ENCODE data around the gene CYP2W1. TPM values are rescaled to one million over a fixed set of nuclear protein-coding genes. Genes with fewer than 3 reads are reported as not detected.

CYP2W1 gene
- total RNA-seq, 2 experiments from 2014 or later, result not detected

DNA sequence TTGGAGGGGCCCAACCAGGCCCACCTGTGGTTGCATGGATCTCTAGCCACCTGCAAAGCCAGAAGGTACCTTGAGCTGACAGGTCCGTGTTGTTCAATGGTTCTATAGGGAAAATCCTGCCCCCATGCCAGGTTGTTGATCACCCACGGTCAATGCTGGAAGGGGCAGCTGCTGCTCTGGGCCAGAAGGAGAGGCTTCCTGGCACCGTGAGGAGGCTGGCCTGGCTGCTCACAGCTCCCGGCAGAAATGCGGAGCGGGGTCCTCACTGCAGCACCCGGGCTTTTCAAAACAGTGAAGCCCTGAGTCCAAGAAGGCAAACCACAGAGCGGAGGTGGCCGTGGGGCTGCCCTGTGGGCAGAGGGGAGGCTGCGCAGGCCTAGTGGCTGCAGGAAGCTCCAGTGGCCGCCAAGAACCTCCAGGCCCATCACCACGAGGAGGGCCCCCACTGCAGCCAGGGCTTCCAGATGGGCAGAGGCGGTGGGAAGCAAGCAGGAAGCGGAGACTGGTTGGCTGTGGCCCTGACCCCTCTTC, 36.3 kb downstream of the CYP2W1 start:
- Mint-ChIP-seq H3K36me3 (ENCODE audit: low read depth) (peaks cover 22% of the 10 kb centered on the region), H3K4me3 (no peak overlapping the region), H3K4me1 (ENCODE audit: low read depth) (peaks cover 4% of the 10 kb centered on the region), H3K27ac (no peak overlapping the region), H3K9me3 (ENCODE audit: insufficient read depth) (peaks cover 4% of the 10 kb centered on the region), H3K27me3 (ENCODE audit: low read depth) (no peaks in the 10 kb centered on the region)
- DNase-seq (no peak), ATAC-seq (no peak)
- ChIA-PET POLR2A (interaction anchor here (1.3 kb wide), 1 partner anchor 26 kb away, joined by 3 read pairs; no protein-coding TSS in a partner anchor), CTCF (interaction anchor here (4.3 kb wide), 1 partner anchor 46 kb away, joined by 14 read pairs; no protein-coding TSS in a partner anchor)

DNA sequence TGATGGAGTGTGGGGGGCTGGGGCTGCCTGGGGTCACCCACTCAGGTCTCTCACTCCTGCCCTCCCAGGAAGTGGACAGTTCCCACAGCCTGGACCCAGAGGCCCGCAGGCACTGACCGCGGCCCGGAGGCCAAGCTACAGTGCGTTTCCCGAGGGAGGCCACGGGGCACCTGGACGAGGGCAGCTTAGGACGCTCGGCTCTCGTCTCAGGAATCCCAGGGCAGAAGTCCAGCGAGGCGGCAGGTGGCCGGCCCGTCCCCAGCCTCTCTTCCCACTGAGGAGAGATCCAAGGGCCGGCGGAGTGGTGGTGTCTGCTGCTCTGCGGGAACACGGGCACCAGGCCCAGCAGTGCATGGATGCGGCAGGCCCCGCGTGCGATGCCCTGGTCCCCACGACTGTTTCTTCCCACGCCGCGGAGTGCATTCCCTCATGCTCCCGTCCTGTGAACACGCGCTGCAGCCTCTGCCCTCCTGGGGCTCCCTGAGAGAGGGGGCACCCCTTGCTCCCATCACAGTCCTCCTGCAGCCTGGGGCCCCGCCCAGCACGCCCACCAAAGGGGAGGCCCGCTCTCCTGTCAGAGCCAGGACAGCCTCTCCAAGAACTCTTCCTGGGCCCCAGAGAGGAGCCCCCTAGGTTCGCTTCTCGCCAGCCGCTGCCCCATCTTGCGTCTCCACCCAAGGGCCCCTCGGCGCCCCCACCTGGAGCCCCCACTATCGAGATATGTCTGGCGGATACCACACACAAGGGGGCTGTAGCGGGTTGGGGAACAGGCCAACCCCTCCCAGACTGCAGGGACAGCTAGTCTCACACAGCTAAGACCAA, 37.0 kb downstream of the CYP2W1 start:
- peaks cover 4% of the 10 kb centered on the region for H3K9me3 Mint-ChIP-seq (ENCODE audit: insufficient read depth)
- CTCF ChIA-PET, result interaction anchor here (0.8 to 4.3 kb wide), 2 partner anchors 14 to 46 kb away, joined by 3 to 14 read pairs; no protein-coding TSS in a partner anchor
- POLR2A ChIA-PET, result no interaction called here
- DNase-seq (no peak), ATAC-seq (no peak)
- peaks cover 4% of the 10 kb centered on the region for H3K4me1 Mint-ChIP-seq (ENCODE audit: low read depth)
- H3K27me3 Mint-ChIP-seq (ENCODE audit: low read depth), result no peaks in the 10 kb centered on the region
- H3K27ac Mint-ChIP-seq, result no peak overlapping the region
- peaks cover 22% of the 10 kb centered on the region for H3K36me3 Mint-ChIP-seq (ENCODE audit: low read depth)
- no peak overlapping the region for H3K4me3 Mint-ChIP-seq

DNA sequence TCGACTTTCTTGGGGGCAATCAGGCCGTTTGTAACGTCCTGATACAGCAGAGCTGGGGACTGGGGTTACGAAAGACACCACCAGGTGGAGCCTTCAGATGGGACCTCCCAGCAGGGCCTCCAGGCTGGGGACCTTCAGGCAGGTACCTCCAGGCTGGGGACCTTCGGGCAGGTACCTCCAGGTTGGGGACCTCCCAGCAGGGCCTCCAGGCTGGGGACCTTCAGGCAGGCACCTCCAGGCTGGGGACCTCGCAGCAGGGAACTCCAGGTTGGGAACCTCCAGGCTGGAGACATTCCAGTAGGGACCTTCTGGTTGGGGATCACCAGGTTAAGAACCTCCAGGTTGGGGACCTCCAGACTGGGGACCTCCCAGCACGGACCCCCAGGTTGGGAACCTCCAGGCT, 37.9 kb downstream of the CYP2W1 start:
- DNase-seq (no peak), ATAC-seq (no peak)
- Mint-ChIP-seq H3K27me3 (ENCODE audit: low read depth) (no peaks in the 10 kb centered on the region), H3K9me3 (ENCODE audit: insufficient read depth) (peaks cover 4% of the 10 kb centered on the region), H3K4me1 (ENCODE audit: low read depth) (peaks cover 4% of the 10 kb centered on the region), H3K36me3 (ENCODE audit: low read depth) (peaks cover 21% of the 10 kb centered on the region), H3K27ac (no peak overlapping the region), H3K4me3 (no peak overlapping the region)
- POLR2A ChIA-PET, result no interaction called here
- CTCF ChIA-PET, result interaction anchor here (0.8 to 4.3 kb wide), 2 partner anchors 13 to 45 kb away, joined by 3 to 14 read pairs; no protein-coding TSS in a partner anchor

DNA sequence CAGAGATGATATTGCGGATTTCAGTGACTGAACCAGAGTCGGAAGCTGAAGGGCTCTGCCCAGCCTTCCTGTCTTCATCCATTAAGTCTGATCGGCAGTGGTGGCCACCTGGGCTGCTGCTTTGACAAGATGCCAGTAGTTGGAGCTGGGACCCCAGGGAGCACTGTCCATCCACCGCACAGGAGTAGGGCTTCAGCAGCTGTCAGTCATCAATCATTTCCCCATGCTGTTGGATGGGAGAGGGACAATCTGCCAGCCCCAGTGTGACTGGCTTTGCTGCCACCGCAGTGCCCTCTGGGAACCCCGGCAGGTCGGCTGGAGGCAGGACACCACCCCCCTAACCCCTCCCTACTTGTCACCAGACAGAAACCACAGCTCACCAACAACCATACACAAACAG, 38.4 kb downstream of the CYP2W1 start:
- ChIA-PET CTCF (interaction anchor here (4.3 kb wide), 1 partner anchor 44 kb away, joined by 14 read pairs; no protein-coding TSS in a partner anchor), POLR2A (no interaction called here)
- Mint-ChIP-seq H3K9me3 (ENCODE audit: insufficient read depth) (peaks cover 4% of the 10 kb centered on the region), H3K4me1 (ENCODE audit: low read depth) (peaks cover 4% of the 10 kb centered on the region), H3K27ac (no peak overlapping the region), H3K4me3 (no peak overlapping the region), H3K27me3 (ENCODE audit: low read depth) (no peaks in the 10 kb centered on the region), H3K36me3 (ENCODE audit: low read depth) (peaks cover 20% of the 10 kb centered on the region)
- ATAC-seq, result no peak
- DNase-seq, result no peak

DNA sequence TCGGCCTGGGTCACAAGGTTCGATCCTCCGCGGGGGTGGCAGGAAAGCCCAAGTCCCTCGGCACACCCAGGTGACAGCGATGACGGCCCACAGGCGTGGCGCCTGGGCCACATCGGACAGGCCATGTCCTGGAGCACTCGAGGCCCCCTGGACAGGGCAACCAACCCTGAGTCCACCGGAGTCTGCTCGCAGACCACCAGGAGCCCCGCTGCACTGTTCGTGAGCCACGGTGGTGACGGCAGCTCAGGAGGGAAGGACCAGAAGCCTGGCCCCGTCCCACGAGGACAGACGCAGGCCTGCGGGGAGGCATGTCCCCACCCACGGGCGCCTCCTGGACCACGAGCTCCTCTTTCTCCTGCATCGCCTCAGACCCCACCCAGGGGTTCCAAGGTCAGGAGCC, 39.0 kb downstream of the CYP2W1 start:
- ChIA-PET CTCF (interaction anchor here (4.3 kb wide), 1 partner anchor 44 kb away, joined by 14 read pairs; no protein-coding TSS in a partner anchor), POLR2A (no interaction called here)
- H3K27me3 Mint-ChIP-seq (ENCODE audit: low read depth), result no peaks in the 10 kb centered on the region
- H3K27ac Mint-ChIP-seq, result no peak overlapping the region
- ATAC-seq, result no peak
- H3K4me1 Mint-ChIP-seq (ENCODE audit: low read depth), result peaks cover 8% of the 10 kb centered on the region
- H3K4me3 Mint-ChIP-seq, result no peak overlapping the region
- peaks cover 4% of the 10 kb centered on the region for H3K9me3 Mint-ChIP-seq (ENCODE audit: insufficient read depth)
- peaks cover 22% of the 10 kb centered on the region for H3K36me3 Mint-ChIP-seq (ENCODE audit: low read depth)
- DNase-seq, result no peak

DNA sequence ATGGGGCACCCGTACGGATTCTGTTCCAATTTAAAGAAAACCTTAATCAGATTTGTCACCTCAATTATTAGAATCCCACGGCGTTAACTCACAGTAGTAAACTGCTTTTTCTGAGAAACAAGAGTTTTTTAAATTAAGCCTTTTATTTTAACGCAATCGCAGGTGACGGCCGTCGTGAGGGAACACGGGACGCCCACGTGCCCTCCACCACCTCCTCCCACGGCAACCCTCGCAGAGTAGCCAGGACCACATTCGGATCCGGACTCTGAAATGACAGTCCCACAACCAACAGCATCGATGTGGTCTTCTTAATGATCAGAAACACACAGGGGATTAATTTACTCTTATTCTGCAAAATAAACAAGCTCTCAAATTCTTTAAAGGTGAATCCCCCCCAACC, 39.4 kb downstream of the CYP2W1 start:
- ATAC-seq (no peak), DNase-seq (no peak)
- peaks cover 23% of the 10 kb centered on the region for H3K36me3 Mint-ChIP-seq (ENCODE audit: low read depth)
- H3K4me1 Mint-ChIP-seq (ENCODE audit: low read depth), result peaks cover 9% of the 10 kb centered on the region
- no peaks in the 10 kb centered on the region for H3K27me3 Mint-ChIP-seq (ENCODE audit: low read depth)
- ChIA-PET POLR2A (no interaction called here), CTCF (no interaction called here)
- H3K9me3 Mint-ChIP-seq (ENCODE audit: insufficient read depth), result peaks cover 4% of the 10 kb centered on the region
- H3K4me3 Mint-ChIP-seq, result no peak overlapping the region
- no peak overlapping the region for H3K27ac Mint-ChIP-seq

DNA sequence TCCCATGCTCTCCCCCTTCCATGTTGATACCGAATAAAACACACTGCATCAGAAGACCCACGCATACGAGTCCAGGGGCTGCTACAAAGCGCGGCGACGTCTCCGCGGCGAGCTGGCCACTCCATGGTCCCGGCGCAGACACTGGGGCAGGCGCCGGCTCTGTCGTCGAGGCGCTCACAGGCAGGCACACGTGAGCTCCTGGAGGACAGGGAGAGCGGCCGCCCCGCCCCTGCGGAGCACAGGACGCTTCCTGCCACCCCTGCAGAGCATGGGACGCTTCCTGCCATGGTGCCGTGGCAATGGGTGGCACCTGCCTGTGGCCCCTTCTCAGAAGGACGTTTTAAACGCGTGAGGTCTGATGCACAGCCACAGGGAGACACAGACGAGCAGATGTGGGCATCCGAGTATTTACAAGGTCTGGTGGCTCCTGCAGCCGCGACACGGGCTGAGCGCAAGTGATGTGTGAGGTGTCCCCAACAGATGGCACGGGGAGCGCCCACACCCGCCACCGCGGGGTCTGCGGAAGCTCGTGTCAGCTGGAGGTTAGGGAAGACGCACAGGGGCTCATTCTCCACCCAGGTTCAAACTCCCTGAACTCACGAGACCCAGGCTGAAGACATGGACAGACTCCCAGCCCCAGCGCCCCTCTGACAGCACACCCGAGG, 40.0 kb downstream of the CYP2W1 start:
- H3K27me3 Mint-ChIP-seq (ENCODE audit: low read depth), result no peaks in the 10 kb centered on the region
- peaks cover 4% of the 10 kb centered on the region for H3K9me3 Mint-ChIP-seq (ENCODE audit: insufficient read depth)
- H3K4me3 Mint-ChIP-seq, result no peak overlapping the region
- CTCF ChIA-PET, result no interaction called here
- H3K36me3 Mint-ChIP-seq (ENCODE audit: low read depth), result peaks cover 22% of the 10 kb centered on the region
- peaks cover 11% of the 10 kb centered on the region for H3K4me1 Mint-ChIP-seq (ENCODE audit: low read depth)
- ATAC-seq, result no peak
- H3K27ac Mint-ChIP-seq, result no peak overlapping the region
- POLR2A ChIA-PET, result no interaction called here
- DNase-seq, result no peak

DNA sequence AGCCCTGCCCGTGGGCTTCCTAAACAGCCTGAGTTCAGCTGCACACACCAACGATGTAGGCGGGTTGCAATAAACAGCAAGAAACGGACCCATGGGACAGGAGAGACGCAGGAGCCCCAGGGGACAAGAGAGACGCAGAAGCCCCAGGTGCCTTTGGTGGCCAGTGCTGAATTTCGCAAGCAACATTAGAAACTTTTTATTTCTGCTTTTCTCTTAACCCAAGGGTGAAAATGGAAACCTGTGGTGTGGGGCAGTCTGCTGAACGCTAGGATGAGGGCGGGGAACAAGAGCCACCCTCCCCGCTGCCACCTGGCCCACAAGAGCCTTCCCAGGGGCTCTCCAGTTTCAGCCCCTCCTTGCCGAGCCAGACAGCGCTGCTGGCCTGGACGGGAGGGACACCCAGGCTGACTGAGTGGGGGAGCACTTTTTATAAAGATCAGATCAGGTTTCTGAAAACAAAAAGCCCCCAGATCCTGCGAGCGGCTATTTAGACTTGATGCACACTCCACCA, 41.4 kb downstream of the CYP2W1 start:
- no peaks in the 10 kb centered on the region for H3K27me3 Mint-ChIP-seq (ENCODE audit: low read depth)
- H3K27ac Mint-ChIP-seq, result no peak overlapping the region
- CTCF ChIA-PET, result interaction anchor here (1.4 kb wide), 1 partner anchor 41 kb away, joined by 3 read pairs; no protein-coding TSS in a partner anchor
- ATAC-seq, result no peak
- POLR2A ChIA-PET, result no interaction called here
- peaks cover 21% of the 10 kb centered on the region for H3K36me3 Mint-ChIP-seq (ENCODE audit: low read depth)
- H3K4me3 Mint-ChIP-seq, result no peak overlapping the region
- DNase-seq, result no peak
- peaks cover 14% of the 10 kb centered on the region for H3K4me1 Mint-ChIP-seq (ENCODE audit: low read depth)
- peaks cover 4% of the 10 kb centered on the region for H3K9me3 Mint-ChIP-seq (ENCODE audit: insufficient read depth)

DNA sequence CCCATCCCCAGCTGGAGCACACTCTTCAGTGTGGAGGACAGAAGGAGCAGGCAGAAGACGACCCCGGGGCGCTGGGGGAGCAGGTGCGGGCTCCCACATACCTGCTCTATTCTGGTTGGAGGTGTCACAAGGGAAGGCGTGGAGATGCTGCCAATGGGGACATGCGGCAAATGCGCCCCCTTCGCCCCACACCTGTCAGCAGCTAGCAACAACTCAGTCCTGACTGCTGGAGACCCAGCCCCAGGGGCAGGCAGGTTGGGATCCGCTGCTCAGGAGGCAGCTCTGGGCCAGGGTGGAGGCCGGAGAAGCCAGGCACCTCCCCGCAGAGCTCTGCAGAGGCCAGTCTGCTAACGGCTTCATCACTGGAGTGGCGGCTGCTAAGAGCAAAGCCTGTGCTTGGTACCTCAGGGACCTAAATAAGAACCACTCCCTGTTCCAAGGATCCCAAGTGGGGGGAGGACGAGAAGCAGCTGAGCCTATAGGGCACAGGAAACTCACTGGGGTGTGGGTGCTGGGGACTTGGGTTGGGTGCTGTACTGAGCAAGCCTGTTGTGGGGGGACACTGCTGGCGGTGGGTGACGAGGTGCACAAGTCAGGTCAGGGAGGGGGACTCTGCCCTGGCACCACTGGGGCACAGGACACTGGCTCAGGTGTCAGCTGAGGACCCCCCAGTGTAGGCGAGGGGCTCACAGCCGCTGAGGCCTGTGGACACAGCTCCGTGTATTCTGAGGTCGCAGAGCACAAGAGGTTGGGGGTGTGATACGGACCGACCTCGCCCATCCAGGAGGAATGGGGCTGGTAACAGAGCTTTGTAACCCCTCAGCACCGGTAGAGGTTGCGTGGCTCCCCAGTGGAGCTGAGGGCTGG, 42.1 kb downstream of the CYP2W1 start:
- Mint-ChIP-seq H3K4me1 (ENCODE audit: low read depth) (peaks cover 19% of the 10 kb centered on the region), H3K27ac (no peak overlapping the region), H3K9me3 (ENCODE audit: insufficient read depth) (peaks cover 4% of the 10 kb centered on the region), H3K27me3 (ENCODE audit: low read depth) (no peaks in the 10 kb centered on the region), H3K36me3 (ENCODE audit: low read depth) (peaks cover 21% of the 10 kb centered on the region), H3K4me3 (no peak overlapping the region)
- ATAC-seq (no peak), DNase-seq (no peak)
- ChIA-PET CTCF (interaction anchor here (0.7 to 1.4 kb wide), 2 partner anchors 31 to 40 kb away, joined by 3 read pairs; no protein-coding TSS in a partner anchor), POLR2A (no interaction called here)

DNA sequence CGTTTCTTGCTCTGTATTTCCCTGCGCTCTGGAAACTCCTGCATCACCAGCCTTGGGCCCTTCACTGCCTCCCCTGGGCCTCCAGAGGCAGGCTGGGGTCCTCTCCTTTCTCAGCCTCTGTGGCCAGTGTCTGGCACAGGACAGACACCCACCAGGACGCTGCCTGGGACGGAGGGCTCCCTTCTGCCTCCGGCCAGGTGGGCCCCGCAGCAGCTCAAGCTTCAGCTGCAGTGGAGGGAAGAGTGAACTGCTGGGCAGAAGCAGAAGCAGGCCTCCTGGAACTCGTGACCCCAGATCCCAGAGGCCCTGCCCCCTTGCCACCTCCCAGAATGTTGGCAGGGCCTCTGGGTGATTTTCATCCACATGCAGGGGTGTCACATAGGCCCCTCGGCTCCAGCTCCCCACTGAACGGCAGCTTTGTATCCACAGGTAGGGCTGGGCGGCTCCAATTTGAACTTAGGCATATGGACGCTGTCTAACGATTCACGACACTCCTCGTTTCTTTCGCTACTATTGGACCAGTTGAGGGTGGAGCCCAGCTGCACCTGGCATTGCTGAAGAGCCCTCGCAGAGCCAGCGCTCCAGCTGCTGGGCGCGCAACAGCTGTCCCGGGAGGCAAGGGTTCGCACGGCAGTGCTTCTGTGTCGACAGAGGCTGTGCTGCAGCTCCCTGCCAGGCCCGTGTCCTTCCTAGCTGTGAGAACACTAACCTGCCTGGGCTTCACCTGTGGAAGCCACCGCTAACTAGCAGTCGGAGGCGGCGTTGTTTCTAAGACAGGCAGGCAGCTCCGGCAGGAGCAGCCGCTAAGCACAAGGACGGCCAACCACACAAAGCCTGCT, 43.0 kb downstream of the CYP2W1 start:
- H3K9me3 Mint-ChIP-seq (ENCODE audit: insufficient read depth), result peaks cover 4% of the 10 kb centered on the region
- H3K4me3 Mint-ChIP-seq, result peak overlapping the region; percentile 72
- H3K27ac Mint-ChIP-seq, result no peak overlapping the region
- no peaks in the 10 kb centered on the region for H3K27me3 Mint-ChIP-seq (ENCODE audit: low read depth)
- ChIA-PET POLR2A (no interaction called here), CTCF (interaction anchor here (0.7 to 1.1 kb wide), 2 partner anchors 32 to 33 kb away, joined by 3 read pairs; no protein-coding TSS in a partner anchor)
- H3K36me3 Mint-ChIP-seq (ENCODE audit: low read depth), result peaks cover 21% of the 10 kb centered on the region
- peaks cover 21% of the 10 kb centered on the region for H3K4me1 Mint-ChIP-seq (ENCODE audit: low read depth)
- DNase-seq, result no peak
- ATAC-seq, result no peak
